Fibroblast of villous mesenchyme (primary cell): ENCODE measurements around the gene CDH4. TPM values are rescaled to one million over a fixed set of nuclear protein-coding genes. Genes with fewer than 3 reads are reported as not detected.

ENCODE experiments used
- DNase-seq: peaks from one replicate; pipeline ENCODE4 v3.0.0-alpha.2; 2010; ENCODE audit warnings: low read depth
- H3K4me3 ChIP-seq: 2 replicates; pipeline ENCODE4 v1.5.1; 2011; ENCODE audit warnings: low read depth, mild to moderate bottlenecking, low read length
- total RNA-seq: library from RNA; depleted of rRNA; stranded (reverse); fragments of >200 nt; gene quantifications from 2 replicates; pipeline ENCODE4 v1.2.3, GENCODE V29; 2012
- TF ChIP-seq, protein P1 (sequence below): IDR thresholded peaks from 2 replicates; pipeline ENCODE4 v1.5.1; 2012; ENCODE audit warnings: low read depth, mild to moderate bottlenecking, low read length; ENCODE audit not compliant: insufficient read depth

Gene CDH4
- total RNA-seq, 1 donor: 1.7 TPM

DNA sequence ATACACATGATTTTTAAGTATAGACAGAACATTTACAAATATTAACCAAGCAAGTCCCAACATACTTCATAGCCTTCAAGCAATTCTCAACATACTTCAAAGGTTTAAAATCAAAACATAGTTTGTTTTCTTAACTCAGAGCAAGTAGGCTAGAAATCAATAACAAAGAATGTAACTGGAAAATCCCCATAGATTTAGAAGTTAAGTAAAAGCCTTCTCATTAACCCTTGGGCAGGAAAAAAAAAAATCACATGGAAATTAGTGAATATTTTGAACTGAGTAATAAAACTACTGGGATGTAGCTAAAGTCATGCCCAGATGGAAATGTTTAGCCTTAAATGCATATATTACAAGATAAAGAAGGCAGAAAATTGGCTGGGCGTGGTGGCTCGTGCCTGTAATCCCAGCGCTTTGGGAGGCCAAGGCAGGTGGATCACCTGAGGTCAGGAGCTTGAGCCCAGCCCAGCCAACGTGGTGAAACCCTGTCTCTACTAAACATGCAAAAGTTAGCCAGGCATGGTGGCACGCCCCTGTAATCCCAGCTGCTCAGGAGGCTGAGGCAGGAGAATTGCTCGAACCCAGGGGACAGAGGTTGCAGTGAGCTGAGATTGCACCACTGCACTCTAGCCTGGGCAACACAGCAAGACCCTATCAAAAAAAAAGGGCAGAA, 497.5 kb downstream of the CDH4 start:
- peak; percentile 20 for DNase-seq
- TF ChIP-seq, protein P1, sequence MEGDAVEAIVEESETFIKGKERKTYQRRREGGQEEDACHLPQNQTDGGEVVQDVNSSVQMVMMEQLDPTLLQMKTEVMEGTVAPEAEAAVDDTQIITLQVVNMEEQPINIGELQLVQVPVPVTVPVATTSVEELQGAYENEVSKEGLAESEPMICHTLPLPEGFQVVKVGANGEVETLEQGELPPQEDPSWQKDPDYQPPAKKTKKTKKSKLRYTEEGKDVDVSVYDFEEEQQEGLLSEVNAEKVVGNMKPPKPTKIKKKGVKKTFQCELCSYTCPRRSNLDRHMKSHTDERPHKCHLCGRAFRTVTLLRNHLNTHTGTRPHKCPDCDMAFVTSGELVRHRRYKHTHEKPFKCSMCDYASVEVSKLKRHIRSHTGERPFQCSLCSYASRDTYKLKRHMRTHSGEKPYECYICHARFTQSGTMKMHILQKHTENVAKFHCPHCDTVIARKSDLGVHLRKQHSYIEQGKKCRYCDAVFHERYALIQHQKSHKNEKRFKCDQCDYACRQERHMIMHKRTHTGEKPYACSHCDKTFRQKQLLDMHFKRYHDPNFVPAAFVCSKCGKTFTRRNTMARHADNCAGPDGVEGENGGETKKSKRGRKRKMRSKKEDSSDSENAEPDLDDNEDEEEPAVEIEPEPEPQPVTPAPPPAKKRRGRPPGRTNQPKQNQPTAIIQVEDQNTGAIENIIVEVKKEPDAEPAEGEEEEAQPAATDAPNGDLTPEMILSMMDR: no peak
- no peak overlapping the region for H3K4me3 ChIP-seq

DNA sequence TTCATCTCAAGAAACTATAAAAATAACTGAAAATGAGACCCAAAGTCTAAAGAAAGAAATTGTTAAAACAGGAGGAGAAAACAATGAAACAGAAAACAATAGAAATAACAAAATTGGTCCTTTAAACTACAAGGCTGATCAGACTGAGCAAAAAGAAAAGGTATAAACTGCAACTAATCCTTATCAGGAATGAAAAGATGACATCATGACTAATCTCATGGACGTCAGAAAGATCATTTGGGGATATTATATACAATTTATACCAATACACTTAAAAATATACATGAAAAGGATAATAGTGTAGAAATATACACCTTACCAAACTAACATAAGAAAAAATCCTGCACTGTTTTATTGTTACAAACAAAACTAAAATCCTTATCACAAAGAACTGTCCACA, 498.0 kb downstream of the CDH4 start:
- TF ChIP-seq, protein P1: no peak
- no peak overlapping the region for H3K4me3 ChIP-seq
- DNase-seq: no peak

DNA sequence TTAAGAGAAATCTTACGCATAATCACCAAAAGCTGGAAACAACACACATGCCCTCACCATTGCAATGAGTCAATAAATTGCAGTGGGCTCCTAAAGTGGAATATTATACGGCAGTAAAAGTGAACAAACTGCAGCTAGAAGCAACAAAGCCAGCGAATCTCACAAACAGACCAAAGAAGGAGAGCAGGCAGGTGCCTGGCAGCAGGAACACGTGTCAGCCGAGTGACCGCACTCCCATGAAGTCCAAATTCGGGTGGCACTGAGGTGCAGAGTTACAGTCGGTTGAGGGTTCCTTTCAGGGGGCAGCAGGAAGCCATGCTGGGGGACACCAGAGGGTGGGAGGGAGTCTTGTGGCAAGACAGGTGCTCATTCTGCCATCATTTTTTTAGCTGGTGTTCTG, 500.5 kb downstream of the CDH4 start:
- DNase-seq: no peak
- TF ChIP-seq, protein P1: no peak

DNA sequence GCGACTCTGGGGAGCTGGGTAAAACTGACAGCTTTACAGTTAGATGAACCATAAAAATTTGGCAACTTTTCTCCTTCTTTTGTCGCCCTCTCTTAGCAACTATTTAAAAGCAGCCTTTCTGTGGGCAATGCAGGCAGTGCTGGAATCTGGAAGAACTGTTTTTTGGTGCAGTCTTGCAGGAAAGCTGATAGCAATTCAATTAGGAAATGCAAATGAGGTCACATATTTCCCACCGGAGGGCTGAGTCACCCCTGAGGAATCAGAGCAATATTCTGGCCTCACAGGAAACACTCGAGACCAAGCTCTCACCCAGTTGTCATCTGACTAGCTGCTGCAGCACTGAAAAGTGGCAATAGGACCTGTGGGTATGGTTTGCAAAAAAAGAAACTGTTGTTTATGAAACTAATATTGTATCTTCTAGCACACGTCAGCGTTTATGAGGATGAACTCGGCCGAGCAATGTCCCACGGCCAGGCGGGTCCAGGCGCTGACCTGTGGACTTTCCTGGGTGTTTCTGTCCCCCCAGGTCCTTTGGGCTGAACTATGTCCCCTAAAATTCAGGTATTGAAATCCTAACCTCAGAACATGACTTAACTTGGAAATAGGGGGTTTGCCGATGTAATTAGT, 501.4 kb downstream of the CDH4 start:
- no peak overlapping the region for H3K4me3 ChIP-seq
- DNase-seq: peak; percentile 62
- TF ChIP-seq, protein P1: no peak

More for the DNA sequence above, 500.5 kb downstream of the CDH4 start:
- H3K4me3 ChIP-seq: no peak overlapping the region

DNA sequence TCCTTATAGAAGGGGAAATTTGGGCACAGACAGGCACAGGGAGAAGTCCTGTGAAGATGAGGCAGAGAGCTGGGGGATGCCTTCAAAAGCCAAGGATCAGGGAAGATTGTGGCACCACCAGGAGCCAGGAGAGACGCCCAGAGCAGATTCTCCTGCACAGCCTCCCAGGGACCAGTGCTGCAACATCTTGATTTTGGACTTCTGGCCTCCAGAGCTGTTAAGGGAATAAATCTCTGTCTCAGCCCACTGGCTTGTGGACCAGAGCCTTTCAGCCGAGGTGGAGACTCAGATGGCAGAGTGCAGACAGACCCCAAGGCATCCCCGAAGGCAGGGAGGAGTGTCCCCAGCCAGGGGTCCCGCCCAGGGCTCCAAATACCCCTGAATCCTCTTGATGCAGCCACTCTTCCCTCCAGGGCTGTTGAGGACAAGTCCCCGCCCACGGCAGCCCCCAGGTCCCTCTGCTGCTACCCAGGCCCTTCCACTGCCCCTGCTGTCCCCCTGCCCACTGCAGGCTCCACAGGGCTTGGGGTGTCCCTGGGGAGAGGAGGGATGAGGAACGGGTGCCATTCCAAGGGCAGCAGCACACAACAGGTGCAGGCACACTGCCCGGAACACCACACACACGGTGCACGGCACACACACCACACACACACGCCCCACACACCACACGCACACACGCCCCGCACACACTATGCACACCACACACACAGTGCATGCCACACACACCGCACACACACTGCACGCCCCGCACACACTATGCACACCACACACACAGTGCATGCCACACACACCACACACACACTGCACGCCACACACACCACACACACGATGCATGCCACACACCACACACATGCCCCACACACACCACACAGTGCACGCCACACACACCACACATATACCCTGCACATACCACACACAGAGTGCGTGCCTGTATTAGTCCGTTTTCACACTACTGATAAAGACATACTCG, 502.2 kb downstream of the CDH4 start:
- TF ChIP-seq, protein P1: no peak
- H3K4me3 ChIP-seq: no peak overlapping the region
- DNase-seq: no peak

DNA sequence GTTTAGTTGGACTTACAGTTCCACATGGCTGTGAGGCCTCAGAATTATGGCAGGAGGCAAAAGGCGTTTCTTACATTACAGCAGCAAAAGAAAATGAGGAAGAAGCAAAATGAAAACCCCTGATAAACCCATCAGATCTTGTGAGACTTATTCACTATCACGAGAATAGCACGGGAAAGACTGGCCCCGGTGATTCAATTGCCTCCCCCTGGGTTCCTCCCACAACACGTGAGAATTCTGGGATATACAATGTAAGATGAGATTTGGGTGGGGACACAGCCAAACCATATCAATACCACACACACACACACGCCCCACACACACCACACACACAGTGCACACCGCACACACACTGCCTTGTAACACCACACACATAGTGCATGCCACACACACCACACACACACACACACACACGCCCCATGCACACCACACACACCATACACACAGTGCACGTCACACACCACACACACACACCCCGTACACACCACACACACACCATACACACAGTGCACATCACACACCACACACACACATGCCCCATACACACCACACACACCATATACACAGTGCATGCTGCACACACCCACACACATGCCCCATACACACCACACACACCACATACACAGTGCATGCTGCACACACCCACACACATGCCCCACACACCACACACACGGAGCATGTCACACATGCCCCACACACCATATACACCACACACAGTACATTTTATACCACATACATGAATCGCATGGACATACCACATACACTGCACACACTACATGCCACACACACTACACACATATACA, 503.1 kb downstream of the CDH4 start:
- H3K4me3 ChIP-seq: no peak overlapping the region
- TF ChIP-seq, protein P1: no peak
- DNase-seq: no peak
